ENCODE data around the gene TMEM185B.

- TF ChIP-seq CTCF (IDR thresholded peaks at IDR 0.05; ENCODE audit: low read depth, low read length, missing input control) (no peak), ZBTB33 (IDR thresholded peaks at IDR 0.05) (no peak), ATF3 (IDR thresholded peaks at IDR 0.05) (no peak), REST (IDR thresholded peaks at IDR 0.05) (no peak)
- TF ChIP-seq, protein P1, sequence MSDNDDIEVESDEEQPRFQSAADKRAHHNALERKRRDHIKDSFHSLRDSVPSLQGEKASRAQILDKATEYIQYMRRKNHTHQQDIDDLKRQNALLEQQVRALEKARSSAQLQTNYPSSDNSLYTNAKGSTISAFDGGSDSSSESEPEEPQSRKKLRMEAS (IDR thresholded peaks at IDR 0.05) = no peak
Measured at GRCh38 chr2:120238728-120239487, 15.7 kb upstream of the TMEM185B start.

Data from liver (tissue), 3 donors.